Neural crest cell (in vitro differentiated cells): ENCODE results near the gene DHX38. TPM values are rescaled to one million over a fixed set of nuclear protein-coding genes. Genes with fewer than 3 reads are reported as not detected.

ENCODE experiments used
- DNase-seq: peaks from one replicate; pipeline ENCODE4 v3.0.0; 2021; ENCODE audit warnings: low read depth, mixed read lengths, low spot score
- H3K27ac Mint-ChIP-seq: one replicate; pipeline ENCODE4 v1.8.0; 2021; ENCODE audit warnings: mild to moderate bottlenecking, mixed read lengths; ENCODE audit not compliant: unreplicated experiment
- H3K27me3 Mint-ChIP-seq: 2 replicates; pipeline ENCODE4 v1.8.0; 2021; ENCODE audit warnings: low read depth, mild to moderate bottlenecking, mixed read lengths
- H3K36me3 Mint-ChIP-seq: 2 replicates; pipeline ENCODE4 v1.8.0; 2021; ENCODE audit warnings: low read depth, mild to moderate bottlenecking, mixed read lengths
- H3K4me1 Mint-ChIP-seq: 2 replicates; pipeline ENCODE4 v1.8.0; 2021; ENCODE audit warnings: mixed read lengths
- H3K4me3 Mint-ChIP-seq: one replicate; pipeline ENCODE4 v1.8.0; 2021; ENCODE audit warnings: mild to moderate bottlenecking, mixed read lengths
- H3K9me3 Mint-ChIP-seq: 2 replicates; pipeline ENCODE4 v1.8.0; 2021; ENCODE audit warnings: mixed read lengths
- total RNA-seq: library from RNA; stranded (reverse); gene quantifications from 2 replicates; pipeline ENCODE4 v1.2.1, GENCODE V29; 2021
- TF ChIP-seq, protein P1 (sequence below): fragments of 200-600 bp; sonication (generic); conservative IDR thresholded peaks from 2 replicates; pipeline ENCODE4 v1.5.0; 2021; ENCODE audit warnings: antibody characterized with exemption, mild to moderate bottlenecking

The DHX38 gene
- total RNA-seq, 1 donor from 2014 or later = 86.0 TPM

DNA sequence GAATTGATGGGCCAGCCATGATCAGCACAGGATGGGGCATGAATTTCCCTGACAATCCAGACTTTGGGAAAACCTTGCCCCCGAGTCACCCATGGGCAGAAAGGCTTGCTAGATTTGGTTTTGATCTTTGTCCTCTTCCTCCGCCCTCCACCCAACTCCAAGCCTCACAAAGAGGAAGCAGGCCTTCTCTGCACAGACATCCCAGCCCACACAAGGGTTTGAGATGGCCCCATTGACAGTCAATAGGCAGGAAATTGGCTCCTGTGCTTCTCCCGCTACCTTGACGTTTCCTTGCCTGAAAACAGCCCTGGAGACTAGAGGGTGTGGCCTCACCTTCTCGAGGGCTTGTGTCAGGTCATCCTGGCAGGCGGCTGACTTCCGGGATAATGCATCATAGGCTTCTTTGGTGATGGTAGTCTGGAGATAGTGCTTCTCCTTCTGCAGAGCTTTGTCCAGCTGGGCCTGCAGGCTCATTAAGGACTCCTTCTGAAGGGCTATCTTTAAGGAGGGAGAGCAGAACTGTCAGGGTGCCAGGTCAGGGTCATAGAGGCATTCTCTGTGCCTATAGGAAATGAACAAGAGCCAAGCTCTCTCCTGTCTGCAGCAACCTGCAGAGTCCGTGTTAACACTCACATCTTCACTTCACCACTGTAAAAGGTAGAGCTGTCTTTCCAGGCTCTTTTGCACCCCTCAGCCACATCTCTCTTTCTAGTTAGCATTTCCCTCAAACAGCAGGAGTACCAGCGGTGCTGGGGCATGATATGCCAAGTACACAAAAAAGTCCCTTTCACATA lies 32.2 kb downstream of the DHX38 start:
- H3K27ac Mint-ChIP-seq = peak overlapping the region; percentile 81
- H3K9me3 Mint-ChIP-seq = no peaks in the 10 kb centered on the region
- H3K27me3 Mint-ChIP-seq = no peaks in the 10 kb centered on the region
- peaks cover 26% of the 10 kb centered on the region for H3K4me1 Mint-ChIP-seq
- TF ChIP-seq, protein P1, sequence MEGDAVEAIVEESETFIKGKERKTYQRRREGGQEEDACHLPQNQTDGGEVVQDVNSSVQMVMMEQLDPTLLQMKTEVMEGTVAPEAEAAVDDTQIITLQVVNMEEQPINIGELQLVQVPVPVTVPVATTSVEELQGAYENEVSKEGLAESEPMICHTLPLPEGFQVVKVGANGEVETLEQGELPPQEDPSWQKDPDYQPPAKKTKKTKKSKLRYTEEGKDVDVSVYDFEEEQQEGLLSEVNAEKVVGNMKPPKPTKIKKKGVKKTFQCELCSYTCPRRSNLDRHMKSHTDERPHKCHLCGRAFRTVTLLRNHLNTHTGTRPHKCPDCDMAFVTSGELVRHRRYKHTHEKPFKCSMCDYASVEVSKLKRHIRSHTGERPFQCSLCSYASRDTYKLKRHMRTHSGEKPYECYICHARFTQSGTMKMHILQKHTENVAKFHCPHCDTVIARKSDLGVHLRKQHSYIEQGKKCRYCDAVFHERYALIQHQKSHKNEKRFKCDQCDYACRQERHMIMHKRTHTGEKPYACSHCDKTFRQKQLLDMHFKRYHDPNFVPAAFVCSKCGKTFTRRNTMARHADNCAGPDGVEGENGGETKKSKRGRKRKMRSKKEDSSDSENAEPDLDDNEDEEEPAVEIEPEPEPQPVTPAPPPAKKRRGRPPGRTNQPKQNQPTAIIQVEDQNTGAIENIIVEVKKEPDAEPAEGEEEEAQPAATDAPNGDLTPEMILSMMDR = no peak
- DNase-seq = no peak
- no peaks in the 10 kb centered on the region for H3K36me3 Mint-ChIP-seq
- no peak overlapping the region for H3K4me3 Mint-ChIP-seq

DNA sequence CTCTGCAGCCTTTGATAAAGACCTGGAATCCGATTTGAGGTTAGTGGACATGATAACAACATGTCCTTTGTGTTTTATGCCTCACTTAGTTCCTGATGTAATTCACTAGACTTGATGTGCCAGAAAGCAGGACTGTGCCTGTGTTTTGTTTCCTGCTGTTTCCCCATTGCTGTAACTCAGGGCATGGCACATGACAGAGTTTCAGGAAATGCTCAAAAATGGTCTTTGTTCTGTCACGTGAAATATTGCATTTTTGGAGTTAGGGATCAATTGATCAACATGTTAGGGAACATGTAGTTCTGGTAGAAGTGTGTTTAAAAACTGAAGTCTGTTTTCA lies 32.8 kb downstream of the DHX38 start:
- no peak for DNase-seq
- no peaks in the 10 kb centered on the region for H3K36me3 Mint-ChIP-seq
- TF ChIP-seq, protein P1 = no peak
- H3K27ac Mint-ChIP-seq = no peak overlapping the region
- no peaks in the 10 kb centered on the region for H3K27me3 Mint-ChIP-seq
- no peak overlapping the region for H3K4me3 Mint-ChIP-seq
- H3K9me3 Mint-ChIP-seq = no peaks in the 10 kb centered on the region
- peaks cover 26% of the 10 kb centered on the region for H3K4me1 Mint-ChIP-seq

DNA sequence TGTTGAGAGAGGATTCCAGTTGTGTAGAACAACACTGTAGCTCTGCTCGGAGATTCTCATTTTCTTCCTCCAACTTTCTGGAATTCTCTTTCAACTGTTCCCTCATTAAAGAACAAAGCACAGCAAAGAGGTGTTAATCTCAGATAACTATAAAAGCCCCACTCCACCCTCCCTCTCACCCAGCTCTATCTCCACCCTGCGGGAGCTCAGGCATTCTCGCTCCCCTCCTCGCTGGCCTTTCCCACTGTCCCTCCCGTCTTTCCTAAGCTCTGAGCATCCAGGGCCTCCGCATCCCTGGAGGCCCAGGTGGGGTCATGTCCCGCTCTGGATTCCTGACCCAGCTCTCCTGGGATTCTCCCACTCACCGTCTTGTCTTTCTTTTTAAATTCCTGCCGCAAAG lies 35.1 kb downstream of the DHX38 start:
- H3K9me3 Mint-ChIP-seq = no peaks in the 10 kb centered on the region
- TF ChIP-seq, protein P1 = no peak
- no peak for DNase-seq
- H3K27ac Mint-ChIP-seq = no peak overlapping the region
- H3K4me1 Mint-ChIP-seq = peaks cover 22% of the 10 kb centered on the region
- no peaks in the 10 kb centered on the region for H3K27me3 Mint-ChIP-seq
- no peaks in the 10 kb centered on the region for H3K36me3 Mint-ChIP-seq
- no peak overlapping the region for H3K4me3 Mint-ChIP-seq

DNA sequence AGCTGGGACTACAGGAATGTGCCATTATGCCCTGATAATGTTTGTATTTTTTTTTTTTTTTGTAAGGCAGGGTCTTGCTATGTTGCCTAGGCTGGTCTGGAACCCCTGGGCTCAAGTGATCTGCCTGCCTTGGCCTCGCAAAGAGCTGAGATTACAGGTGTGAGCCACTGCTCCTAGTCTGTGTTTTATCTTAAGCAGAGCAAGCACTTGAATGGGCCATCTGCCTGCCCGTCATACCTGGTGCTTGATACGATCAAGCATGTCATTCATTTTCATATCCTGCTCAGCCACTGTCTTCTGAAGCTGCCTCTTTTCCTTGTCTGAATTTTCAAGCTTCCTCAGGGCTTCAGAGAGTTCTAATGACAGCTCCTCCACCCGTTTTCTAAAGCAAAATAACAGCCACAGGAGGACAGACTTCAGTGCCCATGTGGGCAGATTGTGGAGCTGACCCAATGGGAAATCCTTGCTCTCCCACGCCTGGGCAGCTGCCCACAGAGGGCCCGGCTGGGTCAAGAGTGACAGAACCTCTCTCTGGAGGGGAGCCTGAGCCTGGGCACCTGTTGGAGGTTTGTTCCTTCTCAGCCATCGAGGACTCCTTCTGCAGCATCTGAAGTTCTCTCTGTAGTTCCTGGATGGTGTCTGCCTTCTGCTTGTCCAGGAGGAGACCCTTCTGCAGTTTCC lies 36.5 kb downstream of the DHX38 start:
- TF ChIP-seq, protein P1 = no peak
- Mint-ChIP-seq H3K27me3 (no peaks in the 10 kb centered on the region), H3K36me3 (no peaks in the 10 kb centered on the region), H3K27ac (no peak overlapping the region), H3K4me3 (no peak overlapping the region), H3K9me3 (no peaks in the 10 kb centered on the region), H3K4me1 (peaks cover 16% of the 10 kb centered on the region)
- no peak for DNase-seq

DNA sequence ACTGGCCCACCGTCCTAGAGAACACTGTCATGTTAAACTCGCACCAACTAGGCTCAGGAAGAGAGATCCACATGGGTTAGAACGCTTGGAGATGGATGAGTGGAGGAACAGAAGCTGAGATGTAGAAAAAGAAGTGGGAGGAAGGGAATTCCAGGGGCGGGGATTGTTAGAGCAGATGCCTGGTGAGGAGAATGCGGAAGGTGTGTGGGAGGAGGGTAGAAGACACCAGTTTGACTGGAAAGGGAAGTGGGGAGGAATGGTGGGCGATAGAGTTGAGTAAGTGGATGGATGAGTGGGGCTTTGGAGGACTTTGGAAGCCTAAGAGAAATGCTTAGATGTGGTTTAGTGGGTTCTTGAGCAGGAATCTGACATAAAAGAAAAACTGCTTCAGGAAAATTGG lies 37.4 kb downstream of the DHX38 start:
- Mint-ChIP-seq H3K27ac (peak overlapping the region; percentile 91), H3K27me3 (no peaks in the 10 kb centered on the region), H3K9me3 (no peaks in the 10 kb centered on the region), H3K36me3 (no peaks in the 10 kb centered on the region), H3K4me1 (peaks cover 7% of the 10 kb centered on the region), H3K4me3 (no peak overlapping the region)
- DNase-seq = no peak
- TF ChIP-seq, protein P1 = no peak
